Panc1 (cell line): ENCODE measurements around the gene PHLDB2. TPM values are rescaled to one million over a fixed set of nuclear protein-coding genes. Genes with fewer than 3 reads are reported as not detected.

Experiments used
- ATAC-seq: fragments of 200-7000 bp; cut with Tn5 transposase; 2 replicates; pipeline ENCODE4 v1.9.1; 2020; ENCODE audit warnings: mild to moderate bottlenecking, moderate library complexity
- BruUV-seq: library from RNA; stranded (reverse); fragments of 400-500 nt; replicated peaks from 2 replicates; lab custom pipeline; 2021; lab: Mats Ljungman, UMichigan
- CTCF ChIA-PET: fragments of 300-600 bp; sonication (Branson Sonifier 250); formaldehyde crosslinking; loops from one replicate; lab custom pipeline; 2022; ENCODE audit warnings: antibody characterized with exemption; lab: Charles Lee
- POLR2A ChIA-PET: fragments of 300-600 bp; sonication (Branson Sonifier 250); formaldehyde crosslinking; loops from one replicate; lab custom pipeline; 2022; ENCODE audit warnings: antibody characterized with exemption; lab: Charles Lee
- DNase-seq: peaks from one replicate; pipeline ENCODE4 v3.0.0-alpha.2; 2010; ENCODE audit warnings: low read depth, low spot score
- H3K27ac ChIP-seq: 2 replicates; pipeline ENCODE4 v1.5.1; 2011; ENCODE audit warnings: mild to moderate bottlenecking, low read length, inconsistent platforms
- H3K27me3 ChIP-seq: fragments of 200-500 bp; sonication (Bioruptor generic); 2 replicates; pipeline ENCODE4 v1.6.0; 2014; ENCODE audit warnings: low read length, inconsistent platforms; ENCODE audit not compliant: control insufficient read depth, insufficient read depth
- H3K36me3 ChIP-seq: fragments of 200-500 bp; sonication (Bioruptor generic); 2 replicates; pipeline ENCODE4 v1.5.1; 2014; ENCODE audit warnings: inconsistent platforms, mild to moderate bottlenecking, low read length, moderate library complexity; ENCODE audit not compliant: control insufficient read depth, insufficient read depth
- H3K4me1 ChIP-seq: 2 replicates; pipeline ENCODE4 v1.5.1; 2011; ENCODE audit warnings: inconsistent platforms, mild to moderate bottlenecking, low read length, moderate library complexity; ENCODE audit not compliant: control insufficient read depth, insufficient read depth
- H3K4me3 ChIP-seq, 2 experiments: 2 replicates each; pipeline ENCODE4 v1.5.1; 2011 to 2012; ENCODE audit warnings: low read depth in 2 of 2, low read length in 2 of 2, mild to moderate bottlenecking in 2 of 2, inconsistent platforms in 1 of 2, moderate library complexity in 1 of 2
- H3K9me3 ChIP-seq: fragments of 200-500 bp; sonication (Bioruptor generic); 2 replicates; pipeline ENCODE4 v1.5.1; 2014; ENCODE audit warnings: low read depth, mild to moderate bottlenecking, inconsistent platforms, low read length, moderate library complexity; ENCODE audit not compliant: control insufficient read depth, insufficient read depth
- CTCF ChIP-seq: fragments of 450-650 bp; IDR thresholded peaks from 2 replicates; pipeline ENCODE4 v1.5.1; 2017; ENCODE audit warnings: mild to moderate bottlenecking
- POLR2AphosphoS5 ChIP-seq: IDR thresholded peaks from 2 replicates; pipeline ENCODE4 v1.6.1; 2012; ENCODE audit warnings: mild to moderate bottlenecking, low read depth, low read length, moderate library complexity
- REST ChIP-seq, 2 experiments: IDR thresholded peaks; 2 replicates each; pipeline ENCODE4 v1.6.1; 2011 to 2012; ENCODE audit warnings: low read depth in 2 of 2, control low read depth in 1 of 2, low read length in 1 of 2, mild to moderate bottlenecking in 1 of 2, moderate library complexity in 1 of 2; ENCODE audit not compliant: insufficient read depth in 1 of 2
- SIN3A ChIP-seq: IDR thresholded peaks from 2 replicates; pipeline ENCODE4 v1.6.1; 2012; ENCODE audit warnings: low read depth, mild to moderate bottlenecking, low read length, moderate library complexity, borderline replicate concordance; ENCODE audit not compliant: insufficient read depth
- TCF7L2 ChIP-seq: IDR thresholded peaks from 2 replicates; pipeline ENCODE4 v1.6.1; 2011; ENCODE audit warnings: mild to moderate bottlenecking, low read depth, low read length, inconsistent platforms
- in situ Hi-C: cut with HindIII; loops from 2 replicates; pipeline ENCODE4 v1.10.0; 2016; ENCODE audit warnings: low sequenced_read_pairs, low pct_unique_long_range_greater_than_20kb
- intact Hi-C: fragments of 100-400 bp; cut with micrococcal nuclease; formaldehyde crosslinking; loops from one replicate; pipeline ENCODE4 v1.10.0; 2022; ENCODE audit not compliant: unreplicated experiment
- total RNA-seq: library from RNA; stranded (reverse); gene quantifications from one replicate; pipeline ENCODE4 v1.2.1, GENCODE V29; 2021; ENCODE audit not compliant: unreplicated experiment

PHLDB2 gene
- total RNA-seq, 1 experiment from 2014 or later = 11.3 TPM

GRCh38 chr3:111936191-111936841 lies 77.3 kb downstream of the PHLDB2 start:
- ChIA-PET CTCF (interaction anchor here (0.5 kb wide), 1 partner anchor 218 kb away, joined by 3 read pairs; no protein-coding TSS in a partner anchor), POLR2A (no interaction called here)
- in situ Hi-C loops = no loop called here
- TF ChIP-seq REST (IDR thresholded peaks at IDR 0.05; ENCODE audit: insufficient read depth in 1 of 2, low read depth in 2 of 2, low read length in 1 of 2) (no peak), TCF7L2 (peak; percentile 73), SIN3A (no peak)
- Histone ChIP-seq H3K9me3 (no peaks in the 10 kb centered on the region), H3K27ac (no peak overlapping the region), H3K4me1 (no peaks in the 10 kb centered on the region; the same call in 1 of the 2 replicates), H3K36me3 (no peaks in the 10 kb centered on the region), H3K27me3 (no peaks in the 10 kb centered on the region), H3K4me3 (no peak overlapping the region)
- no peak for DNase-seq
- no TSS peak for BruUV-seq
- intact Hi-C loops = no loop called here
- peak; percentile 91 for ATAC-seq

- Histone ChIP-seq H3K9me3 (no peaks in the 10 kb centered on the region), H3K4me3 (no peak overlapping the region), H3K27me3 (no peaks in the 10 kb centered on the region), H3K36me3 (no peaks in the 10 kb centered on the region), H3K27ac (no peak overlapping the region), H3K4me1 (no peaks in the 10 kb centered on the region; the same call in 1 of the 2 replicates)
- in situ Hi-C loops (no loop called here), intact Hi-C loops (no loop called here)
- no peak for TF ChIP-seq REST (IDR thresholded peaks at IDR 0.05; ENCODE audit: insufficient read depth in 1 of 2, low read depth in 2 of 2, low read length in 1 of 2)
- no peak for TF ChIP-seq TCF7L2
- no peak for TF ChIP-seq CTCF
- no peak for TF ChIP-seq POLR2AphosphoS5
- no peak for TF ChIP-seq SIN3A
- no TSS peak for BruUV-seq
- DNase-seq (no peak), ATAC-seq (no peak)
- CTCF ChIA-PET = no interaction called here
- POLR2A ChIA-PET = no interaction called here
Observed at GRCh38 chr3:111936967-111937366, 77.9 kb downstream of the PHLDB2 start.
